ENCODE data around the gene GSX1. TPM values are rescaled to one million over a fixed set of nuclear protein-coding genes. Genes with fewer than 3 reads are reported as not detected.

The GSX1 gene
- total RNA-seq, 1 experiment from 2014 or later = not detected

- no TSS peak for BruUV-seq (replicated peaks)
- POLR2A ChIA-PET = no interaction called here
- intact Hi-C loops (cut with micrococcal nuclease) = loop anchor here (5.0 kb wide), 1 partner anchor 391 kb away; no protein-coding TSS in a partner anchor
- H2AFZ ChIP-seq (ENCODE audit: low read depth, low read length, poor library complexity, severe bottlenecking) = no peak overlapping the region
- no peak overlapping the region for H3K27ac ChIP-seq (ENCODE audit: low read depth, low read length)
- H3K9me3 ChIP-seq (ENCODE audit: control insufficient read depth in 1 of 2, insufficient read depth in 1 of 2, low read depth in 1 of 2, low read length in 2 of 2) = no peaks in the 10 kb centered on the region
- no peak overlapping the region for H3K9ac ChIP-seq (ENCODE audit: low read length)
- no peaks in the 10 kb centered on the region for H3K36me3 ChIP-seq (ENCODE audit: control insufficient read depth in 1 of 2, insufficient read depth in 2 of 2, low read length in 2 of 2)
- no peaks in the 10 kb centered on the region for H3K4me1 ChIP-seq (ENCODE audit: control insufficient read depth in 1 of 2, insufficient read depth in 2 of 2, low read length in 2 of 2)
- TF ChIP-seq EZH2phosphoT487 (IDR thresholded peaks at IDR 0.05; ENCODE audit: borderline replicate concordance) (no peak), ZFX (IDR thresholded peaks at IDR 0.05) (no peak), ATF3 (IDR thresholded peaks at IDR 0.05) (no peak), ELF1 (IDR thresholded peaks at IDR 0.05; ENCODE audit: borderline replicate concordance, low read depth) (no peak), SRF (IDR thresholded peaks at IDR 0.05; ENCODE audit: low read depth) (no peak), EGR1 (IDR thresholded peaks at IDR 0.05; ENCODE audit: low read depth) (no peak), TCF7L2 (IDR thresholded peaks at IDR 0.05; ENCODE audit: borderline replicate concordance, extremely low read depth, insufficient read depth, insufficient read length) (no peak), POLR2A (IDR thresholded peaks at IDR 0.05; ENCODE audit: borderline replicate concordance, extremely low read depth, insufficient read depth, insufficient read length) (no peak), SP1 (IDR thresholded peaks at IDR 0.05; ENCODE audit: low read depth) (no peak), POLR2AphosphoS5 (IDR thresholded peaks at IDR 0.05; ENCODE audit: low read depth, low read length) (no peak), CBX3 (IDR thresholded peaks at IDR 0.05; ENCODE audit: low read depth) (no peak), SIN3A (IDR thresholded peaks at IDR 0.05; ENCODE audit: low read depth) (no peak), CEBPB (IDR thresholded peaks at IDR 0.05; ENCODE audit: low read depth) (no peak), JUND (IDR thresholded peaks at IDR 0.05) (no peak), FOSL1 (IDR thresholded peaks at IDR 0.05; ENCODE audit: low read depth) (no peak), ZNF274 (IDR thresholded peaks at IDR 0.05; ENCODE audit: low read depth, low read length) (no peak)
- TF ChIP-seq, protein P1, sequence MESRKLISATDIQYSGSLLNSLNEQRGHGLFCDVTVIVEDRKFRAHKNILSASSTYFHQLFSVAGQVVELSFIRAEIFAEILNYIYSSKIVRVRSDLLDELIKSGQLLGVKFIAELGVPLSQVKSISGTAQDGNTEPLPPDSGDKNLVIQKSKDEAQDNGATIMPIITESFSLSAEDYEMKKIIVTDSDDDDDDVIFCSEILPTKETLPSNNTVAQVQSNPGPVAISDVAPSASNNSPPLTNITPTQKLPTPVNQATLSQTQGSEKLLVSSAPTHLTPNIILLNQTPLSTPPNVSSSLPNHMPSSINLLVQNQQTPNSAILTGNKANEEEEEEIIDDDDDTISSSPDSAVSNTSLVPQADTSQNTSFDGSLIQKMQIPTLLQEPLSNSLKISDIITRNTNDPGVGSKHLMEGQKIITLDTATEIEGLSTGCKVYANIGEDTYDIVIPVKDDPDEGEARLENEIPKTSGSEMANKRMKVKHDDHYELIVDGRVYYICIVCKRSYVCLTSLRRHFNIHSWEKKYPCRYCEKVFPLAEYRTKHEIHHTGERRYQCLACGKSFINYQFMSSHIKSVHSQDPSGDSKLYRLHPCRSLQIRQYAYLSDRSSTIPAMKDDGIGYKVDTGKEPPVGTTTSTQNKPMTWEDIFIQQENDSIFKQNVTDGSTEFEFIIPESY (IDR thresholded peaks at IDR 0.05; ENCODE audit: extremely low read depth, insufficient replicate concordance, low read length) = no peak
- TF ChIP-seq, protein P2, sequence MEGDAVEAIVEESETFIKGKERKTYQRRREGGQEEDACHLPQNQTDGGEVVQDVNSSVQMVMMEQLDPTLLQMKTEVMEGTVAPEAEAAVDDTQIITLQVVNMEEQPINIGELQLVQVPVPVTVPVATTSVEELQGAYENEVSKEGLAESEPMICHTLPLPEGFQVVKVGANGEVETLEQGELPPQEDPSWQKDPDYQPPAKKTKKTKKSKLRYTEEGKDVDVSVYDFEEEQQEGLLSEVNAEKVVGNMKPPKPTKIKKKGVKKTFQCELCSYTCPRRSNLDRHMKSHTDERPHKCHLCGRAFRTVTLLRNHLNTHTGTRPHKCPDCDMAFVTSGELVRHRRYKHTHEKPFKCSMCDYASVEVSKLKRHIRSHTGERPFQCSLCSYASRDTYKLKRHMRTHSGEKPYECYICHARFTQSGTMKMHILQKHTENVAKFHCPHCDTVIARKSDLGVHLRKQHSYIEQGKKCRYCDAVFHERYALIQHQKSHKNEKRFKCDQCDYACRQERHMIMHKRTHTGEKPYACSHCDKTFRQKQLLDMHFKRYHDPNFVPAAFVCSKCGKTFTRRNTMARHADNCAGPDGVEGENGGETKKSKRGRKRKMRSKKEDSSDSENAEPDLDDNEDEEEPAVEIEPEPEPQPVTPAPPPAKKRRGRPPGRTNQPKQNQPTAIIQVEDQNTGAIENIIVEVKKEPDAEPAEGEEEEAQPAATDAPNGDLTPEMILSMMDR (IDR thresholded peaks at IDR 0.05 in 2 of 3, conservative IDR thresholded peaks at IDR 0.05 in 1 of 3; ENCODE audit: borderline replicate concordance in 1 of 3, insufficient read depth in 1 of 3, low read depth in 2 of 3, low read length in 2 of 3) = no peak
- TF ChIP-seq, protein P3, sequence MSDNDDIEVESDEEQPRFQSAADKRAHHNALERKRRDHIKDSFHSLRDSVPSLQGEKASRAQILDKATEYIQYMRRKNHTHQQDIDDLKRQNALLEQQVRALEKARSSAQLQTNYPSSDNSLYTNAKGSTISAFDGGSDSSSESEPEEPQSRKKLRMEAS (IDR thresholded peaks at IDR 0.05) = no peak
- H3K79me2 ChIP-seq (ENCODE audit: insufficient read depth, low read length) = no peaks in the 10 kb centered on the region
- H3K4me3 ChIP-seq (replicated peaks in 1 of 2; ENCODE audit: low read depth in 1 of 2, low read length in 2 of 2) = no peak overlapping the region
- no peaks in the 10 kb centered on the region for H3K27me3 ChIP-seq (ENCODE audit: insufficient read depth, low read length)
- no peak overlapping the region for H3K4me2 ChIP-seq (ENCODE audit: low read length)
- no peaks in the 10 kb centered on the region for H4K20me1 ChIP-seq (ENCODE audit: insufficient read depth)
- ATAC-seq (no peak), DNase-seq (ENCODE audit: low read depth, low spot score) (no peak)
- RAD21 ChIA-PET (ENCODE audit: low non-redundant PET in 1 of 2, low total read pairs in 2 of 2, uncharacterized antibody in 2 of 2, unreplicated experiment in 2 of 2) = no interaction called here
- no peaks in the 10 kb centered on the region for H3K9me2 ChIP-seq (ENCODE audit: insufficient read depth)
- CTCF ChIA-PET = interaction anchor here (4.6 kb wide), 1 partner anchor 53 kb away, joined by 54 read pairs; no protein-coding TSS in a partner anchor
Observed at GRCh38 chr13:27772651-27773425, 19.4 kb upstream of the GSX1 start.
